GM23338 (cell line): ENCODE results near the gene HS6ST2. TPM values are rescaled to one million over a fixed set of nuclear protein-coding genes. Genes with fewer than 3 reads are reported as not detected.

Experiments used
- ATAC-seq: fragments of 200-7000 bp; cut with Tn5 transposase; 3 replicates; pipeline ENCODE4 v1.9.1; 2020
- DNase-seq: peaks from one replicate; pipeline ENCODE4 v3.0.0-alpha.2; 2015; ENCODE audit warnings: low spot score
- H2AFZ ChIP-seq: fragments of 200-600 bp; sonication (generic); 2 replicates; pipeline ENCODE4 v1.8.0; 2016; ENCODE audit warnings: antibody characterized with exemption, mild to moderate bottlenecking, moderate library complexity
- H3F3A ChIP-seq: fragments of 200-600 bp; sonication (generic); replicated peaks from 2 replicates; pipeline ENCODE4 v1.8.0; 2017; ENCODE audit warnings: antibody characterized with exemption, mixed run types, low read depth
- H3K27ac ChIP-seq: fragments of 200-600 bp; sonication (generic); 2 replicates; pipeline ENCODE4 v1.6.1; 2016; ENCODE audit warnings: low read depth
- H3K27me3 ChIP-seq: fragments of 200-600 bp; sonication (generic); 2 replicates; pipeline ENCODE4 v1.8.0; 2016; ENCODE audit warnings: mild to moderate bottlenecking, mixed run types, moderate library complexity; ENCODE audit not compliant: insufficient read depth
- H3K36me3 ChIP-seq: fragments of 200-600 bp; sonication (generic); 2 replicates; pipeline ENCODE4 v1.8.0; 2016; ENCODE audit warnings: mild to moderate bottlenecking; ENCODE audit not compliant: insufficient read depth
- H3K4me1 ChIP-seq: fragments of 200-600 bp; sonication (generic); 2 replicates; pipeline ENCODE4 v1.8.0; 2016; ENCODE audit warnings: mild to moderate bottlenecking, moderate library complexity; ENCODE audit not compliant: insufficient read depth
- H3K4me2 ChIP-seq: fragments of 200-600 bp; sonication (generic); 2 replicates; pipeline ENCODE4 v1.7.1; 2017; ENCODE audit warnings: mixed run types
- H3K4me3 ChIP-seq: fragments of 200-600 bp; sonication (generic); 2 replicates; pipeline ENCODE4 v1.6.1; 2016; ENCODE audit warnings: mixed run types
- H3K79me2 ChIP-seq: fragments of 200-600 bp; sonication (generic); replicated peaks from 2 replicates; pipeline ENCODE4 v1.8.0; 2017; ENCODE audit warnings: mild to moderate bottlenecking; ENCODE audit not compliant: insufficient read depth
- H3K9me2 ChIP-seq: fragments of 200-600 bp; sonication (generic); 2 replicates; pipeline ENCODE4 v1.8.0; 2017; ENCODE audit not compliant: insufficient read depth
- H4K20me1 ChIP-seq: fragments of 200-600 bp; sonication (generic); replicated peaks from 2 replicates; pipeline ENCODE4 v1.8.0; 2017; ENCODE audit warnings: mild to moderate bottlenecking; ENCODE audit not compliant: insufficient read depth
- H3K27ac Mint-ChIP-seq: 2 replicates; pipeline ENCODE4 v1.8.0; 2020; ENCODE audit warnings: inconsistent platforms, mild to moderate bottlenecking, moderate library complexity, mixed read lengths
- H3K27me3 Mint-ChIP-seq: 3 replicates; pipeline ENCODE4 v1.8.0; 2022; ENCODE audit warnings: low read depth, mild to moderate bottlenecking, moderate library complexity, mixed read lengths, inconsistent platforms; ENCODE audit not compliant: insufficient read depth, poor library complexity
- H3K36me3 Mint-ChIP-seq: 3 replicates; pipeline ENCODE4 v1.8.0; 2021; ENCODE audit warnings: low read depth, mild to moderate bottlenecking, inconsistent platforms, moderate library complexity, mixed read lengths
- H3K4me1 Mint-ChIP-seq: 3 replicates; pipeline ENCODE4 v1.8.0; 2020; ENCODE audit warnings: mild to moderate bottlenecking, inconsistent platforms, mixed read lengths
- H3K4me3 Mint-ChIP-seq: 3 replicates; pipeline ENCODE4 v1.8.0; 2021; ENCODE audit warnings: moderate library complexity, mild to moderate bottlenecking, inconsistent platforms, mixed read lengths
- H3K9me3 Mint-ChIP-seq: 3 replicates; pipeline ENCODE4 v1.8.0; 2020; ENCODE audit warnings: moderate library complexity, mild to moderate bottlenecking, inconsistent platforms, mixed read lengths
- CREB1 ChIP-seq: fragments of 250-450 bp; sonication (Bioruptor Pico); IDR thresholded peaks from 2 replicates; pipeline ENCODE4 v1.5.0; 2020; ENCODE audit warnings: low read depth, mild to moderate bottlenecking, moderate library complexity
- EZH2 ChIP-seq: fragments of 200-600 bp; sonication (generic); IDR thresholded peaks from one replicate; pipeline ENCODE4 v1.8.0; 2017; ENCODE audit warnings: antibody characterized with exemption, mild to moderate bottlenecking, low read depth; ENCODE audit not compliant: unreplicated experiment
- EZH2phosphoT487 ChIP-seq: fragments of 200-600 bp; sonication (generic); IDR thresholded peaks from one replicate; pipeline ENCODE4 v1.8.1; 2018; ENCODE audit warnings: antibody characterized with exemption; ENCODE audit not compliant: unreplicated experiment
- JUNB ChIP-seq: IDR thresholded peaks from one replicate; pipeline ENCODE4 v1.6.1; 2016; ENCODE audit warnings: antibody characterized with exemption; ENCODE audit not compliant: unreplicated experiment
- NANOG ChIP-seq: IDR thresholded peaks from 2 replicates; pipeline ENCODE4 v1.6.1; 2016; ENCODE audit warnings: antibody characterized with exemption, borderline replicate concordance
- POLR2AphosphoS5 ChIP-seq: IDR thresholded peaks from 2 replicates; pipeline ENCODE4 v1.6.1; 2016; ENCODE audit warnings: antibody characterized with exemption, low read depth
- STAT1 ChIP-seq: IDR thresholded peaks from one replicate; pipeline ENCODE4 v1.6.1; 2016; ENCODE audit warnings: antibody characterized with exemption; ENCODE audit not compliant: unreplicated experiment
- ZNF114 ChIP-seq: fragments of 250-450 bp; sonication (Bioruptor Pico); IDR thresholded peaks from 2 replicates; pipeline ENCODE4 v1.5.0; 2020; ENCODE audit warnings: mild to moderate bottlenecking, moderate library complexity
- ZNF331 ChIP-seq: fragments of 250-450 bp; sonication (Bioruptor Pico); IDR thresholded peaks from 2 replicates; pipeline ENCODE4 v1.5.0; 2020; ENCODE audit warnings: low read depth, mild to moderate bottlenecking, moderate library complexity
- polyA plus RNA-seq: library from polyadenylated mRNA; unstranded; fragments of >200 nt; fragmentation: Nextera tagmentation; extraction: Ambion mirVana; gene quantifications from 2 replicates; pipeline ENCODE4 v1.2.1, GENCODE V29; 2016
- total RNA-seq: library from RNA; depleted of rRNA; stranded (reverse); fragments of >200 nt; shearing (Covaris generic); gene quantifications from 2 replicates; pipeline ENCODE4 v1.2.3, GENCODE V29; 2014
- TF ChIP-seq, protein P1 (sequence below): IDR thresholded peaks from 2 replicates; pipeline ENCODE4 v1.6.1; 2016; ENCODE audit warnings: antibody characterized with exemption
- TF ChIP-seq, protein P2 (sequence below), 2 experiments: fragments of 200-600 bp in 1 of 2; sonication (generic) in 1 of 2; conservative IDR thresholded peaks; 2 replicates each; pipeline versions ENCODE4 v1.5.1 to v1.6.1; 2016 to 2017; ENCODE audit warnings: antibody characterized with exemption in 2 of 2, low read depth in 2 of 2, mild to moderate bottlenecking in 2 of 2, moderate library complexity in 1 of 2
- TF ChIP-seq, protein P3 (sequence below): IDR thresholded peaks from one replicate; pipeline ENCODE4 v1.6.1; 2018; ENCODE audit warnings: antibody characterized with exemption; ENCODE audit not compliant: unreplicated experiment
- TF ChIP-seq, protein P4 (sequence below): fragments of 250-450 bp; sonication (Bioruptor Pico); IDR thresholded peaks from 2 replicates; pipeline ENCODE4 v1.5.0; 2020; ENCODE audit warnings: mild to moderate bottlenecking, moderate library complexity

HS6ST2 gene
- total and polyA plus RNA-seq, 2 experiments from 2014 or later = 0.82 to 4.8 TPM

DNA sequence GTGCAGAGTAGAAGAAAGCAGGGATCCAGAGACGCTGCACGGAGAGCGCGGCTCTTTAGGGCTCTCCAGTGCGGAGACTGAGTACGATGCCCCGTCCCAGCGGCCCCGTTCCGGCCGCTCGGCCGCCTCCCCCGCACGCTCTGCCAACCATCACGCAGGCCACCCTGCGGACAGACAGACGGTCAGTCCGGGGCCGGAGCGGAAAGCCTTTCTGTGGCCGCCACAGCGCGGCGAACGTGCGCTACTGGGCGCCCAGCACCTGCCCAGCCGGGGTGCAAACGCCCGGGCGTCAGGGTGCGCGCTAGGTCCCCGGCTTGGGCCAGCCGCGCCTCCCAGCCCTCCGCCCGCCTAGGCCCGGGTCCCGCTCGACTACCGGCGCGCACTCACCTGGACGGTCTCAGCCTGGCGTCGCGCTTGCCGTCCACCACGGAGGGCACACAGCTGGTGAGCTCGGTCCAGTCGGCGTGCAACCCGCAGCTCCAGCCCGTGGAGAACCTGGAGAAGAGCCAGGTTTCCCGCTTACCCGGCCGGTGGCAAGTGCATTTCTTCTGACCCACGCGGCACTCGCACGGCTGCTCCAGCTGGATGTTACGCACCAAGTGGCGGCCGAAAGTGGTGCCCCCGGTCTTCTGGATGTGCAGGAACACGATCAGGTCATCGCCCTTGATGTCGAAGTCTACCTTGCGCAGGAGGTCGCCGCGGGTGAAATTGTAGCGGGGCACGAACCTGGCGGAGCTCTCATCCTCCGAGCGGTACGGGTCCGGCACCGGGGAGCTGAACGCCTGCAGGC, 1.8 kb downstream of the HS6ST2 start:
- H4K20me1 ChIP-seq = 0 out of 2 replicates have a peak, but pooled peaks cover 4% of the 10 kb centered on the region
- Mint-ChIP-seq H3K36me3 (no peaks in the 10 kb centered on the region), H3K4me3 (peak overlapping the region; percentile 76), H3K27me3 (peaks cover 50% of the 10 kb centered on the region), H3K27ac (no peak overlapping the region), H3K9me3 (peaks cover 2% of the 10 kb centered on the region; the same call in 1 of the 3 replicates), H3K4me1 (peaks cover 41% of the 10 kb centered on the region)
- peaks cover 79% of the 10 kb centered on the region for H3K27me3 ChIP-seq
- H3F3A ChIP-seq = no peaks in the 10 kb centered on the region
- H3K36me3 ChIP-seq = no peaks in the 10 kb centered on the region
- H3K79me2 ChIP-seq = no peaks in the 10 kb centered on the region
- H3K4me1 ChIP-seq = peaks cover 19% of the 10 kb centered on the region; the same call in 1 of the 2 replicates
- peak overlapping the region; percentile 63 for H3K4me3 ChIP-seq
- peak overlapping the region; percentile 76 for H2AFZ ChIP-seq
- TF ChIP-seq POLR2AphosphoS5 (no peak), EZH2phosphoT487 (no peak), ZNF331 (no peak), JUNB (no peak), STAT1 (no peak), ZNF114 (CRISPR knock-in tag) (no peak), NANOG (no peak), CREB1 (CRISPR knock-in tag) (no peak), EZH2 (no peak)
- TF ChIP-seq, protein P1, sequence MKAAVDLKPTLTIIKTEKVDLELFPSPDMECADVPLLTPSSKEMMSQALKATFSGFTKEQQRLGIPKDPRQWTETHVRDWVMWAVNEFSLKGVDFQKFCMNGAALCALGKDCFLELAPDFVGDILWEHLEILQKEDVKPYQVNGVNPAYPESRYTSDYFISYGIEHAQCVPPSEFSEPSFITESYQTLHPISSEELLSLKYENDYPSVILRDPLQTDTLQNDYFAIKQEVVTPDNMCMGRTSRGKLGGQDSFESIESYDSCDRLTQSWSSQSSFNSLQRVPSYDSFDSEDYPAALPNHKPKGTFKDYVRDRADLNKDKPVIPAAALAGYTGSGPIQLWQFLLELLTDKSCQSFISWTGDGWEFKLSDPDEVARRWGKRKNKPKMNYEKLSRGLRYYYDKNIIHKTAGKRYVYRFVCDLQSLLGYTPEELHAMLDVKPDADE = no peak
- TF ChIP-seq, protein P2, sequence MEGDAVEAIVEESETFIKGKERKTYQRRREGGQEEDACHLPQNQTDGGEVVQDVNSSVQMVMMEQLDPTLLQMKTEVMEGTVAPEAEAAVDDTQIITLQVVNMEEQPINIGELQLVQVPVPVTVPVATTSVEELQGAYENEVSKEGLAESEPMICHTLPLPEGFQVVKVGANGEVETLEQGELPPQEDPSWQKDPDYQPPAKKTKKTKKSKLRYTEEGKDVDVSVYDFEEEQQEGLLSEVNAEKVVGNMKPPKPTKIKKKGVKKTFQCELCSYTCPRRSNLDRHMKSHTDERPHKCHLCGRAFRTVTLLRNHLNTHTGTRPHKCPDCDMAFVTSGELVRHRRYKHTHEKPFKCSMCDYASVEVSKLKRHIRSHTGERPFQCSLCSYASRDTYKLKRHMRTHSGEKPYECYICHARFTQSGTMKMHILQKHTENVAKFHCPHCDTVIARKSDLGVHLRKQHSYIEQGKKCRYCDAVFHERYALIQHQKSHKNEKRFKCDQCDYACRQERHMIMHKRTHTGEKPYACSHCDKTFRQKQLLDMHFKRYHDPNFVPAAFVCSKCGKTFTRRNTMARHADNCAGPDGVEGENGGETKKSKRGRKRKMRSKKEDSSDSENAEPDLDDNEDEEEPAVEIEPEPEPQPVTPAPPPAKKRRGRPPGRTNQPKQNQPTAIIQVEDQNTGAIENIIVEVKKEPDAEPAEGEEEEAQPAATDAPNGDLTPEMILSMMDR (conservative IDR thresholded peaks at IDR 0.05; ENCODE audit: low read depth in 2 of 2) = no peak
- TF ChIP-seq, protein P3, sequence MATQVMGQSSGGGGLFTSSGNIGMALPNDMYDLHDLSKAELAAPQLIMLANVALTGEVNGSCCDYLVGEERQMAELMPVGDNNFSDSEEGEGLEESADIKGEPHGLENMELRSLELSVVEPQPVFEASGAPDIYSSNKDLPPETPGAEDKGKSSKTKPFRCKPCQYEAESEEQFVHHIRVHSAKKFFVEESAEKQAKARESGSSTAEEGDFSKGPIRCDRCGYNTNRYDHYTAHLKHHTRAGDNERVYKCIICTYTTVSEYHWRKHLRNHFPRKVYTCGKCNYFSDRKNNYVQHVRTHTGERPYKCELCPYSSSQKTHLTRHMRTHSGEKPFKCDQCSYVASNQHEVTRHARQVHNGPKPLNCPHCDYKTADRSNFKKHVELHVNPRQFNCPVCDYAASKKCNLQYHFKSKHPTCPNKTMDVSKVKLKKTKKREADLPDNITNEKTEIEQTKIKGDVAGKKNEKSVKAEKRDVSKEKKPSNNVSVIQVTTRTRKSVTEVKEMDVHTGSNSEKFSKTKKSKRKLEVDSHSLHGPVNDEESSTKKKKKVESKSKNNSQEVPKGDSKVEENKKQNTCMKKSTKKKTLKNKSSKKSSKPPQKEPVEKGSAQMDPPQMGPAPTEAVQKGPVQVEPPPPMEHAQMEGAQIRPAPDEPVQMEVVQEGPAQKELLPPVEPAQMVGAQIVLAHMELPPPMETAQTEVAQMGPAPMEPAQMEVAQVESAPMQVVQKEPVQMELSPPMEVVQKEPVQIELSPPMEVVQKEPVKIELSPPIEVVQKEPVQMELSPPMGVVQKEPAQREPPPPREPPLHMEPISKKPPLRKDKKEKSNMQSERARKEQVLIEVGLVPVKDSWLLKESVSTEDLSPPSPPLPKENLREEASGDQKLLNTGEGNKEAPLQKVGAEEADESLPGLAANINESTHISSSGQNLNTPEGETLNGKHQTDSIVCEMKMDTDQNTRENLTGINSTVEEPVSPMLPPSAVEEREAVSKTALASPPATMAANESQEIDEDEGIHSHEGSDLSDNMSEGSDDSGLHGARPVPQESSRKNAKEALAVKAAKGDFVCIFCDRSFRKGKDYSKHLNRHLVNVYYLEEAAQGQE = no peak
- TF ChIP-seq, protein P4, sequence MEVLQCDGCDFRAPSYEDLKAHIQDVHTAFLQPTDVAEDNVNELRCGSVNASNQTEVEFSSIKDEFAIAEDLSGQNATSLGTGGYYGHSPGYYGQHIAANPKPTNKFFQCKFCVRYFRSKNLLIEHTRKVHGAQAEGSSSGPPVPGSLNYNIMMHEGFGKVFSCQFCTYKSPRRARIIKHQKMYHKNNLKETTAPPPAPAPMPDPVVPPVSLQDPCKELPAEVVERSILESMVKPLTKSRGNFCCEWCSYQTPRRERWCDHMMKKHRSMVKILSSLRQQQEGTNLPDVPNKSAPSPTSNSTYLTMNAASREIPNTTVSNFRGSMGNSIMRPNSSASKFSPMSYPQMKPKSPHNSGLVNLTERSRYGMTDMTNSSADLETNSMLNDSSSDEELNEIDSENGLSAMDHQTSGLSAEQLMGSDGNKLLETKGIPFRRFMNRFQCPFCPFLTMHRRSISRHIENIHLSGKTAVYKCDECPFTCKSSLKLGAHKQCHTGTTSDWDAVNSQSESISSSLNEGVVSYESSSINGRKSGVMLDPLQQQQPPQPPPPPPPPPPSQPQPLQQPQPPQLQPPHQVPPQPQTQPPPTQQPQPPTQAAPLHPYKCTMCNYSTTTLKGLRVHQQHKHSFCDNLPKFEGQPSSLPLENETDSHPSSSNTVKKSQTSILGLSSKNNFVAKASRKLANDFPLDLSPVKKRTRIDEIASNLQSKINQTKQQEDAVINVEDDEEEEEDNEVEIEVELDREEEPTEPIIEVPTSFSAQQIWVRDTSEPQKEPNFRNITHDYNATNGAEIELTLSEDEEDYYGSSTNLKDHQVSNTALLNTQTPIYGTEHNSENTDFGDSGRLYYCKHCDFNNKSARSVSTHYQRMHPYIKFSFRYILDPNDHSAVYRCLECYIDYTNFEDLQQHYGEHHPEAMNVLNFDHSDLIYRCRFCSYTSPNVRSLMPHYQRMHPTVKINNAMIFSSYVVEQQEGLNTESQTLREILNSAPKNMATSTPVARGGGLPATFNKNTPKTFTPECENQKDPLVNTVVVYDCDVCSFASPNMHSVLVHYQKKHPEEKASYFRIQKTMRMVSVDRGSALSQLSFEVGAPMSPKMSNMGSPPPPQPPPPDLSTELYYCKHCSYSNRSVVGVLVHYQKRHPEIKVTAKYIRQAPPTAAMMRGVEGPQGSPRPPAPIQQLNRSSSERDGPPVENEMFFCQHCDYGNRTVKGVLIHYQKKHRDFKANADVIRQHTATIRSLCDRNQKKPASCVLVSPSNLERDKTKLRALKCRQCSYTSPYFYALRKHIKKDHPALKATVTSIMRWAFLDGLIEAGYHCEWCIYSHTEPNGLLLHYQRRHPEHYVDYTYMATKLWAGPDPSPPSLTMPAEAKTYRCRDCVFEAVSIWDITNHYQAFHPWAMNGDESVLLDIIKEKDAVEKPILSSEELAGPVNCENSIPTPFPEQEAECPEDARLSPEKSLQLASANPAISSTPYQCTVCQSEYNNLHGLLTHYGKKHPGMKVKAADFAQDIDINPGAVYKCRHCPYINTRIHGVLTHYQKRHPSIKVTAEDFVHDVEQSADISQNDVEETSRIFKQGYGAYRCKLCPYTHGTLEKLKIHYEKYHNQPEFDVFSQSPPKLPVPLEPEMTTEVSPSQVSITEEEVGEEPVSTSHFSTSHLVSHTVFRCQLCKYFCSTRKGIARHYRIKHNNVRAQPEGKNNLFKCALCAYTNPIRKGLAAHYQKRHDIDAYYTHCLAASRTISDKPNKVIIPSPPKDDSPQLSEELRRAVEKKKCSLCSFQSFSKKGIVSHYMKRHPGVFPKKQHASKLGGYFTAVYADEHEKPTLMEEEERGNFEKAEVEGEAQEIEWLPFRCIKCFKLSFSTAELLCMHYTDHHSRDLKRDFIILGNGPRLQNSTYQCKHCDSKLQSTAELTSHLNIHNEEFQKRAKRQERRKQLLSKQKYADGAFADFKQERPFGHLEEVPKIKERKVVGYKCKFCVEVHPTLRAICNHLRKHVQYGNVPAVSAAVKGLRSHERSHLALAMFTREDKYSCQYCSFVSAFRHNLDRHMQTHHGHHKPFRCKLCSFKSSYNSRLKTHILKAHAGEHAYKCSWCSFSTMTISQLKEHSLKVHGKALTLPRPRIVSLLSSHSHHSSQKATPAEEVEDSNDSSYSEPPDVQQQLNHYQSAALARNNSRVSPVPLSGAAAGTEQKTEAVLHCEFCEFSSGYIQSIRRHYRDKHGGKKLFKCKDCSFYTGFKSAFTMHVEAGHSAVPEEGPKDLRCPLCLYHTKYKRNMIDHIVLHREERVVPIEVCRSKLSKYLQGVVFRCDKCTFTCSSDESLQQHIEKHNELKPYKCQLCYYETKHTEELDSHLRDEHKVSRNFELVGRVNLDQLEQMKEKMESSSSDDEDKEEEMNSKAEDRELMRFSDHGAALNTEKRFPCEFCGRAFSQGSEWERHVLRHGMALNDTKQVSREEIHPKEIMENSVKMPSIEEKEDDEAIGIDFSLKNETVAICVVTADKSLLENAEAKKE = no peak
- H3K27ac ChIP-seq = no peak overlapping the region
- DNase-seq = peak; percentile 49
- ATAC-seq = peak; percentile 35
- H3K9me2 ChIP-seq = no peaks in the 10 kb centered on the region
- H3K4me2 ChIP-seq = peak overlapping the region; percentile 82
